Stimulated activated CD4-positive, alpha-beta T cell treated with anti-CD3 and anti-CD28 coated beads, Interleukin-1b, Interleukin-23, amount 100 ng/mL, for 48 hours (primary cell): ENCODE results near the gene KIF2C.
"Not testable (repeated sequence)": the region's sequence is repeated elsewhere in the genome, so short reads cannot be mapped to it uniquely, and the experiment has no call there.

Experiments
- DNase-seq: peaks from one replicate; pipeline ENCODE4 v3.0.0-alpha.2; 2020

The KIF2C gene

GRCh38 chr1:44799770-44800584, 60.3 kb downstream of the KIF2C start, which contains the start of gene PLK3:
Gene PLK3, plus strand, starts transcription at chr1:44800377. Its CDS starts 87 bp downstream, at chr1:44800464.
- DNase-seq, result peak; percentile 99

DNA sequence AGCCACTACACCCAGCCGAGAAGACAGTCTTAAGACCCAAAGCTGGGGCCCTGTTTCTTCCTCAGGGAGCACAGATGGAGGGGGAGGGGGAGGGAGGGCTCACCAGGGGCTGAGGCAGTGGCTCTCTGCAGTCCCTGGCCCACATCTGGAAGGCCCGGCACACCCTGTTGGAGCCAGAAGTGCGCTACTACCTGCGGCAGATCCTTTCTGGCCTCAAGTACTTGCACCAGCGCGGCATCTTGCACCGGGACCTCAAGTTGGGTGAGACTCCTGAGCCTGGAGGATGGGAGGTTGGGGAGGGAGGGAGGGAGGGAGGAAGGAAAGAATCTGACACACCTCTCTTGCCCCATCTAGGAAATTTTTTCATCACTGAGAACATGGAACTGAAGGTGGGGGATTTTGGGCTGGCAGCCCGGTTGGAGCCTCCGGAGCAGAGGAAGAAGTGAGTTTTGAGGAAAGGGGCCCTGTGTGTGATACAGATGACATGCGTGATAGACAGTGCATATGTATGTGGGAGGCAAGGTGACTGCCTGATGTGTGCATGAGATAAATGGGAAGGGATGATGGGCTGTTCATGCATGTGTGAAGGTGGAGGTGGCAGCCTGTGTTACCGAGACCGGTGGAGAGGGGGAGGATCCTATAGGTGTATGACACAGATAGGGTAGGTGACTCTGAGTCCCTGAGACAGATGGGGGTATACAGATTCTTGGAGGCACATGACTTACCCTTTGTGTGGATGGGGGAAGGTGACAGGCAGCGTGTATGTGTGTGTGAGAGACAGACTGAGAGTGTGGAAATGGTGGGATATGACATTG, 62.1 kb downstream of the KIF2C start:
- peak; percentile 53 for DNase-seq

- no peak for DNase-seq
Measured at GRCh38 chr1:44802306-44803061, 62.8 kb downstream of the KIF2C start.

DNA sequence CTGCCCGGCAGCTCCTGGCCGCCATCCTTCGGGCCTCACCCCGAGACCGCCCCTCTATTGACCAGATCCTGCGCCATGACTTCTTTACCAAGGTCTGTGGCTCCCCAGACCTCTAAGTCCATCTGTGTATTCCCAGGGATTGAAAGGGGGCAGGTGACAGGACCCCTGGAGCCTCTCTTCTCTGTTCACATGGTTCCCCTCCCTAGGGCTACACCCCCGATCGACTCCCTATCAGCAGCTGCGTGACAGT, 63.4 kb downstream of the KIF2C start:
- no peak for DNase-seq

DNA sequence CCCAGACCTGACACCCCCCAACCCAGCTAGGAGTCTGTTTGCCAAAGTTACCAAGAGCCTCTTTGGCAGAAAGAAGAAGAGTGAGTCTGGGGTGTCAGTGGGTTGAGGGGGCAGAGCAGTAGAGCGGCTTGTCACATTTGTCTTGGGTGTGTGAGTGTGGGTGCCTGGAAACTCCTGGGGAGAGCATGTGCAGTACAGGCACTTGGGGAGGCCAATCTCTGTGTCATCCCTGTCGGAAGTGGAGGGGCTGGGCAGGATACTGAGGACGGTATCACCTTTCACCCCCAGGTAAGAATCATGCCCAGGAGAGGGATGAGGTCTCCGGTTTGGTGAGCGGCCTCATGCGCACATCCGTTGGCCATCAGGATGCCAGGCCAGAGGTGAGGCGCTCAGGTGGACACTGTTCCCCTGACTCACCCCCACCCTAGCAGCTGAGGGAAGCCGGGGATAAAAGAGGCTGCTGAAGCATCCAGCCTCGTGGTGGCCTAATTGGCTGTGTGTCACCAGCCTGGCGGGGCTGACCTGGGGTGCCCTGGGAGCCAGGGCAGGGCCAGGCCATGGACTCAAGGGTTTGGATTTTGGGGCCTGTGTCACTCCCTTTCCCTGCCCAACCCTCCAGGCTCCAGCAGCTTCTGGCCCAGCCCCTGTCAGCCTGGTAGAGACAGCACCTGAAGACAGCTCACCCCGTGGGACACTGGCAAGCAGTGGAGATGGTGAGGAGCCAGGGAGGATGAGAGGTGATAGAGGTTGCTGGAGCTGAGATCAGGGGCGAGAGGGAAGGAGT, 63.9 kb downstream of the KIF2C start:
- DNase-seq, result no peak

DNA sequence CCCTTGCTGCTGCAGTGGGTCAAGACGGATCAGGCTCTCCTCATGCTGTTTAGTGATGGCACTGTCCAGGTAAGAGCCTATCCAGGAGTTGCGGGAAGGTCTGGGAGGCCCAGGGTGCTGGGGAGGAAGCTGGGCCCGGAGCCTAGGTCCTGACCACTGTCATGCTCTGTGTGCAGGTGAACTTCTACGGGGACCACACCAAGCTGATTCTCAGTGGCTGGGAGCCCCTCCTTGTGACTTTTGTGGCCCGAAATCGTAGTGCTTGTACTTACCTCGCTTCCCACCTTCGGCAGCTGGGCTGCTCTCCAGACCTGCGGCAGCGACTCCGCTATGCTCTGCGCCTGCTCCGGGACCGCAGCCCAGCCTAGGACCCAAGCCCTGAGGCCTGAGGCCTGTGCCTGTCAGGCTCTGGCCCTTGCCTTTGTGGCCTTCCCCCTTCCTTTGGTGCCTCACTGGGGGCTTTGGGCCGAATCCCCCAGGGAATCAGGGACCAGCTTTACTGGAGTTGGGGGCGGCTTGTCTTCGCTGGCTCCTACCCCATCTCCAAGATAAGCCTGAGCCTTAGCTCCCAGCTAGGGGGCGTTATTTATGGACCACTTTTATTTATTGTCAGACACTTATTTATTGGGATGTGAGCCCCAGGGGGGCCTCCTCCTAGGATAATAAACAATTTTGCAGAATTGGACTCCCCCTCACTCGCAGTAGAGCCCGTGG, 65.8 kb downstream of the KIF2C start:
- DNase-seq, result no peak

GRCh38 chr1:44806025-44806703, 66.5 kb downstream of the KIF2C start:
- DNase-seq, result no peak

GRCh38 chr1:44806704-44807363, 67.2 kb downstream of the KIF2C start, which contains the start of gene DYNLT4:
Gene DYNLT4, minus strand, starts transcription at chr1:44807351. Its CDS starts 683 bp downstream, at chr1:44806668.
- no peak for DNase-seq

DNA sequence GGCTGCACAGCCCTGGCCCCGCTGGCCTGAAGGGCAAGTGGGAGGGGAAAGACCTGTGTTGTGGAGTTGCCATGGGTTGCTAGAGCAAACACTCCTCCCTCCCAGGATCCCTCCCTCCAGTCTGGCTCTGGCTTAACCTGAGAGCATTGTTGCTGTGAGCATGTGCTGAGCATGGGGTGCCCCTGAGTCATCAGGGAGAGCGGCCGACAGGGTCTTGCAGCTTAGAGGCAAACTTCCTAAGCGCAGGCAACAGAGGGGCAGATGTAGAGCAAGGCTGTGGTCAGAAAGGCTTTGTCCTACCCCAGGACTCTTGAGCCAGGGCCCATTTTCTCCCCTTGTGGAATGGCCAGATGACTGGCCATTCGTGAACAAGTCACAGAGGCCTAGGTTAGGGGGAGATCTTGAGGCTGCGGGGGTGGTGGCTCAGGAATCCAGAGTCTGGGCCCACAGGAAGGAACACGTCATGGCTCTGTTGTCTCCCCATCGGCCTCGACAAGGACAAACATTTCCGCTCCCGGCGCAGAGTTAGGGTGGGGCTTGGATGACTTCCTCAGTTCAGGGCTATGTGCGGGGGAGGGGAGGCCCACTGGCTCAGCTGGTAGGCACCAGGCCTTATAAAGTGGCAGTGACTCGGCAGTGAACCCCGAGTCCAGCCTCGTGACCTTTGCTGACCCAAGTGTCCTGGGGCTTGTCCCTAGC, 67.9 kb downstream of the KIF2C start:
- peak; percentile 94 for DNase-seq

GRCh38 chr1:44808063-44808937, 68.7 kb downstream of the KIF2C start, which contains the start of gene BTBD19:
Gene BTBD19, plus strand, starts transcription at chr1:44808523. Its CDS starts 298 bp downstream, at chr1:44808821.
- peak; percentile 86 for DNase-seq

DNA sequence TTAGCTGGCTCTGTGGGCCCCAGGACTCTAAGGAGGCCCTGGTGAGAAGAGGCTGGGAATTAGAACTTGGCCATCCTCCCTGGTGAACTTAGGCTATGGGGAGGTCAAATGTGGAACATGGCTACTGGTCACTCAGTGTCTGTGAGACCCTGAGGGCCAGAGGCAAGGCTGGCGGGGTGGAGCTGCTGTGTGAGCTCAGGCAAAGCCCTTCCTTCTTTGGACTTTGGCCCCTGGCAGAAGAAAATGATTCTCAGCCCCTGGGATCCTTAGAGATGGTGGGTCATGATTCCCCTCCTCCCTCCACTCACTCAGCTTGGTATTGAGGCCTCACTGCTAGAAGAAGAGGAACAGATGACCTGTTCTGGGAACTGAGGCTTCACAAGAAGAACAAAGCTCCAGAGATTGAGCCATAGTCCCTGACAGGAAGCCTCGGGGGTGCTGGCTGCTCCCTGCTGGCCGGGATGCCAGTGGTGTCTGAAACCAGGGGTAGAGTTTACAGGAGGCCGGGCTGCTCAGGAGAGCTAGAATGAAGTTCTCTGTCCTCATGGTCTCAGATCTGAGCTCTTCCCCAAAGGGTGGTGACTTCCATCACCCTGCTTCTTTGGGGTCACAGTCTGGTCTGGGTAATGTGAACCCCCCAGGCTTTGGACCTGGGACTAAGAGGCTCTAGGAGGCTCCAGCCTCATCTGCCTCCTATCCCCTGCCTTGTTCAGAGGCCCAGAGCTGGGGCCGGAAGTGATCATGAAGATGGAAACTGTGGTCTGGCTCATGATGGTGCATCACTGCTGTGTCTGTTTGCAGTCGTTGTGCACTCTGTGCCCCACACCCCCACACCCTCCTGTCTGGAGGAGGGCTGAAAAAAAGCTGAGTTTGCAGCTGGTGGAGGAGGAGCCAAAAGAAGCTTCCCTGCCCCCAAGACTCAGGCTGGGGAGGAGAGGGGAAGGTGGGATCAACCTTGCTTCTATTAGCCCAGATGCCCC, 69.6 kb downstream of the KIF2C start:
- peak; percentile 93 for DNase-seq

GRCh38 chr1:44810101-44810761, 70.6 kb downstream of the KIF2C start:
- DNase-seq, result peak; percentile 12

DNA sequence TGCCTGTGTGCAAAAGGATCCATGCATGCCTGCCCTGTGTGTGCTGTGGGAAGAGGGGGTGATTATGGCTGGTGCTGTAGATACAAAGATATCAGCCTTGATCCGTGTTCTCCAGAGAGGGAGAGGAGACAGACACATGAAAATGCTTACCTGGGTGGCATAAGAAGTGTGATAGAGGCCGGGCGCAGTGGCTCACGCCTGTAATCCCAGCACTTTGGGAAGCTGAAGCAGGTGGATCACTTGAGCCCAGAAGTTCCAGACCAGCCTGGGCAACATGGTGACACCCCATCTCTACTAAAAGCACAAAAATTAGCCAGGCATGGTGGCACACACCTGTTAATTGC, 71.1 kb downstream of the KIF2C start:
- not testable (repeated sequence) for DNase-seq

DNA sequence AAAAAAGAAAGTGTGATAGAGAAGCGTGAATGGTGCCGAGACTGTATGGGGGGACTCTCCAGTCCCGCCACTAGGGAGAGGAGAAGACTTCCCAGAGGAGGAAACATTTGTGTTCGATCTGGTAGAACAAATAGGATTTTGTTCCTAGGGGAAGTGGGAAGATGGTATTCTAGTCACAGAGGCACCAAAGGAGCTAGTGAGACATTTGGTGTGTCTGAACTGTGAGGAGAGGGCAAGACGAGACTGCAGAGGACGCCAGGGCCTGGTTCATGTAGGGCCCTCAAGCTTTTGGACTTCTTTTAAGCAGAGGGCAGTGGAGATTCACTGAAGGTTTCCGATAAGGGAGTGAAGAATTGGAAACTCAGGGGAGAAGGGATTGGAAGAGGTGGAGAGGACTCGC, 71.6 kb downstream of the KIF2C start:
- peak; percentile 0 for DNase-seq

GRCh38 chr1:44812822-44813543, 73.3 kb downstream of the KIF2C start:
- DNase-seq, result no peak

DNA sequence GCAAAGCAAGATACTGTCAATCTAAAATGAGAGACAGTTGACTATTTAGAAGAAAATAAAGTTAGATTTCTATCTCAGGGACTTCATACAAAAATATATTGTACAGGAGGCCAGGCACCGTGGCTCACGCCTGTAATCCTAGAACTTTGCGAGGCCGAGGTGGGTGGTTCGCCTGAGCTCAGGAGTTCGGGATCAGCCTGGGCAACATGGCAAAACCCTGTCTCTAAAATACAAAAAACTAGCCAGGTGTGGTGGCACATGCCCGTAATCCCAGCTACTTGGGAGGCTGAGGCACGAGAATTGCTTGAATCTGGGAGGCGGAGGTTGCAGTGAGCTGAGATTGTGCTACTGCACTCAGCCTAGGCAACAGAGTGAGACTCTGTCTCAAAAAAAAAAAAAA, 76.3 kb downstream of the KIF2C start:
- DNase-seq, result not testable (repeated sequence)
